ENCODE measurements around the gene FLAD1. TPM values are rescaled to one million over a fixed set of nuclear protein-coding genes. Genes with fewer than 3 reads are reported as not detected.

Gene FLAD1
- polyA plus RNA-seq, 2 of the 4 experiments (the other 2 are of a cell fraction): 34.1 to 43.5 TPM

DNA sequence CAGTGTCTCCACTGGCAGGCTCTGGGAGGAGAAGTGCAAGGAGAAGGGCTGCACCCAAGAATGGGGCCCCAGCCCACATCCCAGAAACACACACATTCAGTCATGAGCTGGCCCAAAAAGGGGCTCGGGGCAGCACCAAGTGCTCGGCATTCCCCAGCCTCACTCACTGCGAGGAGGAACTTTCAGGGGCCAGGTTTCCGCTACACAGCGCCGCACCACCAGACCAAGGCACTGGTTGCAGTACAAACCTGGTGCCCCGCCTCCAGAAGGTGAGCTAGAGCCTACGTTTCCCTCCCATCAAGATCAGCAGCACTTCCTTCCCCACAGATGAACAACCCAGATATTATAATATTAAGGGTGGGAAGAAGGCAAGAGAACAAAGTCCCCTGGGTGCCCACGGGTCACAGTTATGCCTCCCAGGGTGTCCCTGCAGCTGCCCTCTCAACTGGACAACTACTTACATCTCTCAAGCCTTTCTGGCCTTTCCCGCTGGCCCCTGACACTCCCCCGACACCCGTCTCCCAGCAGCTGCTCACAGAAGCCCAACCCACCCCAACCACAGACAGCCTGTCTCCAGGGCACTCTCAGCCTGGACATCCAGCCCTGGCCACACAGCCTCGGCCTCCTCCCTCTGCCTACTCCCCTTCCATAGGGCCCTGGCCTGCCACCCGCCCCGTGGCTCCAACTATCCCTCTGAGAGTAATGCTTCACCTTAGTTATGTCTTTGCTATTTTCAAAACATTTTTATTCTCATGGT is 31.1 kb upstream of the FLAD1 start:
- CTCF ChIA-PET: interaction anchor here (1.1 to 3.0 kb wide), 4 partner anchors 9 to 392 kb away, joined by 3 to 19 read pairs (median 6); partner anchors contain the start of genes PMVK and PYGO2

DNA sequence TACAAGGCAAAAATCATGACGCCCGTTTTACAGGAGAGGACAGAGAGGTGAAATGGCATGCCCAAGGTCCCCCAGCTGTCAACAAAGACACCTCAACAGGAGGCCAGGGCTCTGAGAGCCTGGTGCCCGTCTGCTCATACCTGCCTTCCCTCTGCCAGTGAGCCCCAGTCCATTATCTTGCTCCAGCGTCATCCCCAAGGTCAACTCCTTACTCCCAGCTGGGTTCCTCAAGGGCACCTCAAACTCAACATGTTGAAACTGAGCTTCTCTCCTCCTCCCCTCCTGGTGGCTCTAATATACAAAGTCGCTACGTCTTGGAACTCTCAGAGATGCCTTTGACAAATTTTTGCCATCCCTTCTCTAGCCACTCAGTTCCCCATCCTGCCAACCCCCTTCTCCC is 30.5 kb upstream of the FLAD1 start:
- ATAC-seq (no peak), FAIRE-seq (no peak), DNase-seq (ENCODE audit: low read depth in 1 of 2, low spot score in 1 of 2) (no peak)
- Histone ChIP-seq H3K4me2 (no peak overlapping the region), H3K27ac (no peak overlapping the region), H3K4me3 (no peak overlapping the region), H3K4me1 (peaks cover 20% of the 10 kb centered on the region), H3K9me3 (no peaks in the 10 kb centered on the region)
- CTCF ChIA-PET: interaction anchor here (1.0 to 3.0 kb wide), 4 partner anchors 9 to 393 kb away, joined by 3 to 19 read pairs (median 6); partner anchors contain the start of genes PMVK and PYGO2
- WGBS (ENCODE audit: missing lambda C conversion rate): 75% methylated on average over 6 of the region's 6 CpGs
- POLR2A ChIA-PET: no interaction called here
- TF ChIP-seq, protein P1, sequence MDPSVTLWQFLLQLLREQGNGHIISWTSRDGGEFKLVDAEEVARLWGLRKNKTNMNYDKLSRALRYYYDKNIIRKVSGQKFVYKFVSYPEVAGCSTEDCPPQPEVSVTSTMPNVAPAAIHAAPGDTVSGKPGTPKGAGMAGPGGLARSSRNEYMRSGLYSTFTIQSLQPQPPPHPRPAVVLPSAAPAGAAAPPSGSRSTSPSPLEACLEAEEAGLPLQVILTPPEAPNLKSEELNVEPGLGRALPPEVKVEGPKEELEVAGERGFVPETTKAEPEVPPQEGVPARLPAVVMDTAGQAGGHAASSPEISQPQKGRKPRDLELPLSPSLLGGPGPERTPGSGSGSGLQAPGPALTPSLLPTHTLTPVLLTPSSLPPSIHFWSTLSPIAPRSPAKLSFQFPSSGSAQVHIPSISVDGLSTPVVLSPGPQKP (IDR thresholded peaks at IDR 0.05; ENCODE audit: low read depth, low read length): no peak
- no peak for TF ChIP-seq EHMT2 (IDR thresholded peaks at IDR 0.05; ENCODE audit: low read depth)

More for the DNA sequence above, 31.1 kb upstream of the FLAD1 start:
- TF ChIP-seq NPAS2 (CRISPR knock-in tag; IDR thresholded peaks at IDR 0.05; ENCODE audit: borderline replicate concordance) (no peak), ZC3H11A (IDR thresholded peaks at IDR 0.05) (no peak), JUNB (IDR thresholded peaks at IDR 0.05) (no peak), CBX8 (IDR thresholded peaks at IDR 0.05) (no peak), KDM1A (IDR thresholded peaks at IDR 0.05; ENCODE audit: low read depth) (no peak), CEBPB (IDR thresholded peaks at IDR 0.05) (no peak), SMC3 (IDR thresholded peaks at IDR 0.05) (no peak), FOXS1 (CRISPR knock-in tag; IDR thresholded peaks at IDR 0.05) (no peak), GATA3 (IDR thresholded peaks at IDR 0.05; ENCODE audit: borderline replicate concordance) (no peak), PBX3 (IDR thresholded peaks at IDR 0.05) (no peak), CHD4 (IDR thresholded peaks at IDR 0.05; ENCODE audit: borderline replicate concordance) (no peak), ZNF302 (CRISPR knock-in tag; IDR thresholded peaks at IDR 0.05) (no peak), JUN (IDR thresholded peaks at IDR 0.05) (no peak), HDAC2 (IDR thresholded peaks at IDR 0.05) (no peak), POLR2AphosphoS2 (conservative IDR thresholded peaks at IDR 0.05; ENCODE audit: low read length) (no peak), RARB (CRISPR knock-in tag; IDR thresholded peaks at IDR 0.05) (no peak), EP300 (IDR thresholded peaks at IDR 0.05) (no peak), KDM5A (IDR thresholded peaks at IDR 0.05) (no peak), PHF8 (IDR thresholded peaks at IDR 0.05; ENCODE audit: borderline replicate concordance, low read depth) (no peak)
- TF ChIP-seq, protein P1 (IDR thresholded peaks at IDR 0.05; ENCODE audit: low read depth, low read length): no peak
- Histone ChIP-seq H3K4me3 (no peak overlapping the region), H3K4me2 (no peak overlapping the region), H3K4me1 (peaks cover 15% of the 10 kb centered on the region), H3K9me3 (no peaks in the 10 kb centered on the region), H3K27ac (no peak overlapping the region)
- POLR2A ChIA-PET: no interaction called here
- no peak for DNase-seq (ENCODE audit: low read depth in 1 of 2, low spot score in 1 of 2)
- FAIRE-seq: no peak
- no peak for ATAC-seq
- WGBS (ENCODE audit: missing lambda C conversion rate): 79% methylated on average over 15 of the region's 15 CpGs

- Histone ChIP-seq H3K4me2 (no peak overlapping the region), H3K4me1 (peaks cover 20% of the 10 kb centered on the region), H3K27ac (no peak overlapping the region), H3K9me3 (no peaks in the 10 kb centered on the region), H3K4me3 (no peak overlapping the region)
- ATAC-seq: no peak
- no peak for TF ChIP-seq MAX (IDR thresholded peaks at IDR 0.05)
- POLR2A ChIA-PET: no interaction called here
- WGBS (ENCODE audit: missing lambda C conversion rate): no CpG with 5 or more reads among the region's 2 CpGs
- FAIRE-seq: no peak
- CTCF ChIA-PET: interaction anchor here (1.0 to 3.0 kb wide), 3 partner anchors 8 to 394 kb away, joined by 3 to 19 read pairs (median 3); partner anchors contain the start of gene PYGO2
- DNase-seq (ENCODE audit: low read depth in 1 of 2, low spot score in 1 of 2): no peak
Observed at GRCh38 chr1:154953611-154954038, 29.5 kb upstream of the FLAD1 start.
